GM23338 (cell line): Measurements from ENCODE around the gene NSA2. TPM values are rescaled to one million over a fixed set of nuclear protein-coding genes. Genes with fewer than 3 reads are reported as not detected.

Experiments
- ATAC-seq: fragments of 200-7000 bp; cut with Tn5 transposase; 3 replicates; pipeline ENCODE4 v1.9.1; 2020
- DNase-seq: peaks from one replicate; pipeline ENCODE4 v3.0.0-alpha.2; 2015; ENCODE audit warnings: low spot score
- H2AFZ ChIP-seq: fragments of 200-600 bp; sonication (generic); 2 replicates; pipeline ENCODE4 v1.8.0; 2016; ENCODE audit warnings: antibody characterized with exemption, mild to moderate bottlenecking, moderate library complexity
- H3F3A ChIP-seq: fragments of 200-600 bp; sonication (generic); replicated peaks from 2 replicates; pipeline ENCODE4 v1.8.0; 2017; ENCODE audit warnings: antibody characterized with exemption, mixed run types, low read depth
- H3K27ac ChIP-seq: fragments of 200-600 bp; sonication (generic); 2 replicates; pipeline ENCODE4 v1.6.1; 2016; ENCODE audit warnings: low read depth
- H3K27me3 ChIP-seq: fragments of 200-600 bp; sonication (generic); 2 replicates; pipeline ENCODE4 v1.8.0; 2016; ENCODE audit warnings: mild to moderate bottlenecking, mixed run types, moderate library complexity; ENCODE audit not compliant: insufficient read depth
- H3K36me3 ChIP-seq: fragments of 200-600 bp; sonication (generic); 2 replicates; pipeline ENCODE4 v1.8.0; 2016; ENCODE audit warnings: mild to moderate bottlenecking; ENCODE audit not compliant: insufficient read depth
- H3K4me1 ChIP-seq: fragments of 200-600 bp; sonication (generic); 2 replicates; pipeline ENCODE4 v1.8.0; 2016; ENCODE audit warnings: mild to moderate bottlenecking, moderate library complexity; ENCODE audit not compliant: insufficient read depth
- H3K4me2 ChIP-seq: fragments of 200-600 bp; sonication (generic); 2 replicates; pipeline ENCODE4 v1.7.1; 2017; ENCODE audit warnings: mixed run types
- H3K4me3 ChIP-seq: fragments of 200-600 bp; sonication (generic); 2 replicates; pipeline ENCODE4 v1.6.1; 2016; ENCODE audit warnings: mixed run types
- H3K79me2 ChIP-seq: fragments of 200-600 bp; sonication (generic); replicated peaks from 2 replicates; pipeline ENCODE4 v1.8.0; 2017; ENCODE audit warnings: mild to moderate bottlenecking; ENCODE audit not compliant: insufficient read depth
- H3K9me2 ChIP-seq: fragments of 200-600 bp; sonication (generic); 2 replicates; pipeline ENCODE4 v1.8.0; 2017; ENCODE audit not compliant: insufficient read depth
- H4K20me1 ChIP-seq: fragments of 200-600 bp; sonication (generic); replicated peaks from 2 replicates; pipeline ENCODE4 v1.8.0; 2017; ENCODE audit warnings: mild to moderate bottlenecking; ENCODE audit not compliant: insufficient read depth
- H3K27ac Mint-ChIP-seq: 2 replicates; pipeline ENCODE4 v1.8.0; 2020; ENCODE audit warnings: inconsistent platforms, mild to moderate bottlenecking, moderate library complexity, mixed read lengths
- H3K27me3 Mint-ChIP-seq: 3 replicates; pipeline ENCODE4 v1.8.0; 2022; ENCODE audit warnings: low read depth, mild to moderate bottlenecking, moderate library complexity, mixed read lengths, inconsistent platforms; ENCODE audit not compliant: insufficient read depth, poor library complexity
- H3K36me3 Mint-ChIP-seq: 3 replicates; pipeline ENCODE4 v1.8.0; 2021; ENCODE audit warnings: low read depth, mild to moderate bottlenecking, inconsistent platforms, moderate library complexity, mixed read lengths
- H3K4me1 Mint-ChIP-seq: 3 replicates; pipeline ENCODE4 v1.8.0; 2020; ENCODE audit warnings: mild to moderate bottlenecking, inconsistent platforms, mixed read lengths
- H3K4me3 Mint-ChIP-seq: 3 replicates; pipeline ENCODE4 v1.8.0; 2021; ENCODE audit warnings: moderate library complexity, mild to moderate bottlenecking, inconsistent platforms, mixed read lengths
- H3K9me3 Mint-ChIP-seq: 3 replicates; pipeline ENCODE4 v1.8.0; 2020; ENCODE audit warnings: moderate library complexity, mild to moderate bottlenecking, inconsistent platforms, mixed read lengths
- CREB1 ChIP-seq: fragments of 250-450 bp; sonication (Bioruptor Pico); IDR thresholded peaks from 2 replicates; pipeline ENCODE4 v1.5.0; 2020; ENCODE audit warnings: low read depth, mild to moderate bottlenecking, moderate library complexity
- ETS1 ChIP-seq: IDR thresholded peaks from 2 replicates; pipeline ENCODE4 v1.6.1; 2016; ENCODE audit warnings: antibody characterized with exemption
- JUNB ChIP-seq: IDR thresholded peaks from one replicate; pipeline ENCODE4 v1.6.1; 2016; ENCODE audit warnings: antibody characterized with exemption; ENCODE audit not compliant: unreplicated experiment
- NANOG ChIP-seq: IDR thresholded peaks from 2 replicates; pipeline ENCODE4 v1.6.1; 2016; ENCODE audit warnings: antibody characterized with exemption, borderline replicate concordance
- STAT1 ChIP-seq: IDR thresholded peaks from one replicate; pipeline ENCODE4 v1.6.1; 2016; ENCODE audit warnings: antibody characterized with exemption; ENCODE audit not compliant: unreplicated experiment
- ZNF331 ChIP-seq: fragments of 250-450 bp; sonication (Bioruptor Pico); IDR thresholded peaks from 2 replicates; pipeline ENCODE4 v1.5.0; 2020; ENCODE audit warnings: low read depth, mild to moderate bottlenecking, moderate library complexity
- ZNF462 ChIP-seq: fragments of 250-450 bp; sonication (Bioruptor Pico); IDR thresholded peaks from 2 replicates; pipeline ENCODE4 v1.5.0; 2020; ENCODE audit warnings: mild to moderate bottlenecking, moderate library complexity
- polyA plus RNA-seq: library from polyadenylated mRNA; unstranded; fragments of >200 nt; fragmentation: Nextera tagmentation; extraction: Ambion mirVana; gene quantifications from 2 replicates; pipeline ENCODE4 v1.2.1, GENCODE V29; 2016
- total RNA-seq: library from RNA; depleted of rRNA; stranded (reverse); fragments of >200 nt; shearing (Covaris generic); gene quantifications from 2 replicates; pipeline ENCODE4 v1.2.3, GENCODE V29; 2014

NSA2 gene
- total and polyA plus RNA-seq, 2 experiments from 2014 or later, result 103 to 244 TPM

GRCh38 chr5:74763504-74763903, 3.5 kb upstream of the NSA2 start:
- Mint-ChIP-seq H3K27me3 (no peaks in the 10 kb centered on the region), H3K36me3 (peaks cover 19% of the 10 kb centered on the region)
- ATAC-seq, result no peak

More at GRCh38 chr5:74763504-74763903, 3.5 kb upstream of the NSA2 start:
- peaks cover 55% of the 10 kb centered on the region for H3K79me2 ChIP-seq
- no peaks in the 10 kb centered on the region for H3K27me3 ChIP-seq
- Mint-ChIP-seq H3K27ac (no peak overlapping the region), H3K4me3 (no peak overlapping the region), H3K9me3 (no peaks in the 10 kb centered on the region), H3K4me1 (peaks cover 11% of the 10 kb centered on the region)
- H3K36me3 ChIP-seq, result peaks cover 19% of the 10 kb centered on the region; the same call in 1 of the 2 replicates
- no peak overlapping the region for H2AFZ ChIP-seq
- no peaks in the 10 kb centered on the region for H3K9me2 ChIP-seq
- peaks cover 5% of the 10 kb centered on the region; the same call in 1 of the 2 replicates for H4K20me1 ChIP-seq
- H3K4me1 ChIP-seq, result peaks cover 5% of the 10 kb centered on the region
- peaks cover 5% of the 10 kb centered on the region for H3F3A ChIP-seq
- no peak overlapping the region for H3K4me3 ChIP-seq
- H3K4me2 ChIP-seq, result no peak overlapping the region
- H3K27ac ChIP-seq, result no peak overlapping the region
- no peak for DNase-seq
- TF ChIP-seq JUNB, result no peak
- TF ChIP-seq ZNF462 (CRISPR knock-in tag), result no peak
- TF ChIP-seq ZNF331, result no peak
- no peak for TF ChIP-seq ETS1
- TF ChIP-seq STAT1, result no peak
- TF ChIP-seq CREB1 (CRISPR knock-in tag), result no peak
- no peak for TF ChIP-seq NANOG
